GM19043 (cell line): ENCODE measurements around the gene SUCLG1.
A peak's percentile ranks its signal among the peaks of the same experiment; 100 is the strongest.
"Not testable (repeated sequence)": the region's sequence is repeated elsewhere in the genome, so short reads cannot be mapped to it uniquely, and the experiment has no call there.

Experiments
- ATAC-seq: cut with Tn5 transposase; IDR thresholded peaks from one replicate; pipeline ENCODE4 v1.9.1; 2021; ENCODE audit warnings: low read depth; ENCODE audit not compliant: unreplicated experiment

Gene SUCLG1

DNA sequence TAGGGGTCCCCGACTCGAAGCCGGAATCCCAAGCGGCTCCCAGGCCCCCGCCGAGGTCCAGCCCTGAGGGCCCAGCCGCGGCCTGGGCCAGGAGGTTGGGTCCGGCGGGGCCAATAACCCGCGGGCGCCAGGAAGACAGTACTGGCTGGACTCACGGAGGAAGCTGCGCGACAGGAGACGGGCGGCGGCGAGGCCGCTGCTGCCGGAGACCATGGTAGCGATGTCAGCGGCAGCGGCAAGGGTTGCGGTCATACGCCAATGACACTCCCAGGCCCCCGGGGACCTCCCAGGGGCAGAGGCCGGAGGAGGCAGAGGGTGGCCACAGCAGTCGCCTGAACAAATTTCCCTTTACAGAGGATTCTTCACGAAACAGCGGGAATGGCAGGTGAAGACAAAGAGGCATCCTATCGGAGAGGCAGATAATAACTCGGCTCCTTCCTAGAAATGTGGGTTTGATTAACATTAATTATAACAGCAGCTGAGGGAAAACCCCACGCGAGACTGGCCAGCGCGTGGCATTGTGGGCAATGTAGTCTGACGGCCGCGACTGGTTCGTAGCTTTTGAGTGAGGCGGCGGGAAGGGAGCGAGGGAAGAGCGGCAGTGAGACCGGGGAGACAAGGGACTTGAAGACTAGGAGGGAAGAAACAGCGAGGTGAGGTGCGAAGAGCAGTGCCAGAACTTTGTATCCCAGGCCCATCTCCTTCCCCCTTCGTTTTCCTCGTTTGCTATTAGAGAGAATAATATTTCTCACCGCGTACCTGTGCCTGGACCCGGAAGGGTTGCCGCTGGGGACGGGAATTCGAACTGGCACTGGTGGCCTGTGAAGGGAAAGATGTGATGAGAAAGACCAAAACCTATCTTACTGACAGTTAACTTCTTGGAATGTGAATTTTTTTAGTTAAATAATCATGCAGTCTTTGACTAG lies at the start of gene SUCLG1:
SUCLG1 (minus strand) TSS at position 263 of the 926 bp plus-strand sequence; CDS start at position 252, 11 bp downstream.
- peak; percentile 94 for ATAC-seq

DNA sequence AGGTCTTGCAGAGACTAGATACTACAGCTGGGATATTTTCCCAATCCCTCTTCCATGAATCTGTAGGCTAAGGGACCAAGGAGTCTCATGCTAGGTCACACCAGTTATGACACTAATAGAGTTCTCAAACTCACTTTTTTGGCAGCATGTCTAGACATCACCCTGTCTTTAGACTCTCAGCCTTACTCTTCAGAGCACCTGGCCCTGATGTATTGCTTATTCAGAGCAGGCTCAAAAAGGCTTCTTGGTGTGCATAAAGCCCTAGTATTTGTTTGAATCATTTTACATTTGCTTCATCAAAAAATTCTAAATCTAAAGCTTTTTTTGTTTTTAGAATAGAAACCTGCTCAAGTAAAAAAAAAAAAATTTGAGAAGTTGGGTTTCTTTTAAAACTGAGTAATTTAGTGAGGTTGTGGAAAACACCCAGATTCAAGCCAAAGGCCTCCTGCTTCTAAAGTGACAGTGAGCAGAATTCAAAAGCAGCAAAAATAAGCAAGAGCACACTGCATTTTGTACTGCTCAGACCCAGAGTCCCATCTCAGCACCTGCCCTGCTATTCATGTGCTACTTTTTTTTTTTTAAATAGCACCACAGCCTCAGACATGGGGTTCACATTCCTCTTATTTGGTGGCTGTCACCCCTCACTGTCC lies 39.2 kb upstream of the SUCLG1 start:
- no peak for ATAC-seq

DNA sequence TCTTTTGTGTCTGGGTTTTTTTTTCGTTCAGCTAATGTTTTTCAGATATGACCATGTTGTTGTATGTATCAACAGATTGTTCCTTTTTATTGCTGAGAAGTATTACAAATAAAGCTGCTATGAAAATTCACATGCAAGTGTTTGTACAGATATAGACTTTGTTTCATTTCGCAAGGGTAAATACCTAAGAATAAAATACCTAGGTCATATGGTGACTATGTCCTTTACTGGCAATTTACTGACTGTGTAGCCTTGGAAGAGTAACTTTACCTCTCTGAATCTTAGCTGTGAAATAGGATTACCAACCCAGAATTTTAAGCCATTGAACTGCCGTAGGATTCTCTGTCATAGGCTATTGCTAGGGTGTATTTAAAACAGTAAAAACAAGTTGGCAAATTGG lies 38.2 kb upstream of the SUCLG1 start:
- no peak for ATAC-seq

DNA sequence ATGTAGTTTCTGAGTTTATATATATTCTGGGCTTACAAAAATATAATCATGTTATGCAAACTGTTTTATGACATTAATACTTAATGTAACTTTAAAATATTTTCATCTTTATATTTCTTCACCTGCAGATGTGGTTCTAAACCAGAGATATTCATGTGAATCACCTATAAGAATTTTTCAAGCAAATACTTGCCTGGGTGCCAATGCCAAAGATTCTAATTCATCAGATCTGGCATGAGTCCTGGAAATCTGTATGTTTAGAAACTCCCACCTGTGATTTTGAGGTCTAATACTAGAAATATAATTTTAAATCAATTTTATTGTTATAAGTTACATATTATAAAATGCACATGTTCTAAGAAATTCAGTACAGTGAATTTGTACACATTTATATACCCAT lies 37.3 kb upstream of the SUCLG1 start:
- ATAC-seq = no peak

DNA sequence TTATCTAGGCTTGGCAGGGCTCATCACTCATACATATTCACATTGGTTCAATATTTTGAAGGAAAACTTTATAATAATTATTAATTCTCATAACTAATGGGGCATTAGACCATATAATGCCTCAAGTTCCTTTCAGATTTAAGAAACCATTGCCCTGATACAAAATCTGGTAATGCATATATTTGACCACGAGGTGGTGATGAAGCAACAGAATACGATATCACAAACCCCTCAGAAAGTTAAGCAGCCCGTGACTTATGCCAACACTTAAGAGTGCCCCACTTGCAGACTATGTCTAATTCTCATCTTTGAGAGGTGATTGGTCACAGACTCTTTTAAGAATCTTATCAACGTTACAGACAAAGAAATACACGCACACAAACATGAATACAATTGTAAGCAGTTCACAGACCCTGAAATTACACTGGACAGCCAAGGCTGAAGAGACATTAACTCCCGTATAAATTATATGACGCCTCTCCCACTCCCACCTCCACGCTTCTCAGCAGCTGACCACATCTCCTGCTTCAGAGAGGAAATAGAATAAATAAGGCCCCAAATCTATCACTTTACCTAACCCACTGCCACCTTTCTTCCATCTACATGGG lies 36.6 kb upstream of the SUCLG1 start:
- peak; percentile 81 for ATAC-seq

DNA sequence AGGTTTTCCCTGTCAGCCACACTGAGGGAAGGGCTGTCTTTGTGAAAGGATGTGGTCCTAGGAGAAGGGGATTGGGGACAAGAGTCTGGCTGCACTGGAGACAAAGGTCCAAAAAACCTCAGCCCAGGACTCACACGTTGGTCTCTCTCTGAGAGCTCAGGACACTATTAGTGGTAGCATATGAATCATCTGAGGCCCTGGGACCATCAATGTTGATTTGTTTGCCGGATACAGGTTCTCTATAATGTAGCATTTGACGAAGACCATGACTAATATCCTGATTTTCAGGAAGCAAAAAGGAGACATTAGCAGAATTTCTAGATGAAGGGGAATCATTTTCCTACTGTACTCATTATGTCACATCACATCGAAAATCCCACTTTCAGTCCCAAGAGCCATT lies 35.0 kb upstream of the SUCLG1 start:
- no peak for ATAC-seq

DNA sequence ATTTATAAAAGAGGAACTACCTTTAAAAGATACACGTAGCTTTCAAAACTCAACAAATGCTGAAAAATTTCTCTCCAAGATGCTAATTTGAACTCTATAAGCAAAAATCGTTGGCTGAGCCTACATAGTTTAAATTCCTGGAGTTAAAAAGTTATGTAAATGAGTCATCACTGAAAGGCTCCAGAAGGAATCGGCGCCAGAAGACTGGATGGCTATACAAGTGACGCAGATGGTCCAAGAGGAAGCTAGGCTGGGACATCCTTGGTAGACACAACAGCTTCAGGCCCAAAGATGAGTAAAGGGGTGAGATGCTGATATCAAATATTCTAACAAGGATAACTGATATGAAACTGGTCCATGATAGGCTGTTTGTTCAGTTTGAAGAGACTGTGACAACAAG lies 34.4 kb upstream of the SUCLG1 start:
- no peak for ATAC-seq

DNA sequence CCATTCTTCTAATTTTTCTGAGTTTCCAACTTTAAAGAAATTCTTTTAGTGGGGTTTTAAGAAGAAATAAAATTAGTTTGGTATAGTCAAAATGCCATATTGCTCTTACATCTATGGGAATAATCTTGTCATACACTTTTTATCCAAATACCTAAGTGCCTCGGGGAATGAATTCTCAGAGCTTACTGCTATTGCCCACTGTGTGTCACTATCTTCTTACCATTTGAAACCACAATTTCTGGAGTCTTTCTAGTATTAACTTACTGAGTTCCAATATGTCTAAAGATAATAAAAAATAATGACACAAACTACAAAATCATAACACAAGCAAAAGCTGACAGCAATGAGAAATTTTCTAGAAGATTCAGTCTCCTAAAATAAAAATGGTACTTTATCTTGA lies 33.5 kb upstream of the SUCLG1 start:
- ATAC-seq = no peak

DNA sequence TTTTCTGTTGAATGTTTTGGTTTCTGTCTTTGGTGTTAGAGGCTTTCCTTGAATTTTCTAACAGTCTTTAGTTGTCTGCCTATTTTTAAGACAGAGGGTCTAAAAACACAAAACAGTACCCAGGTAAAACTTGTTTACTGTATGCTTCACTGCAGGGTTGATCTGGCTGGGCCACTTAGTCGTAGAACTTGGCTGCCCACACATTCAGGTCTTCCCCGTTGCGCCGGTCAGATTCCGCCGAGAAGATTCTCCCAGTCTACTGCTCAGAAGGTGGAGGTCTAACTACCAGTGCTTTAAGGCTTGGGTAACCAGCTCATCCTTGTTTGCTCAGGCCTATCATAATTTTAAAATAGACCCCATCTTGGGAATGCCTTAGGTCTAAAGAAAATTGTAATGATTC lies 32.7 kb upstream of the SUCLG1 start:
- ATAC-seq = no peak

DNA sequence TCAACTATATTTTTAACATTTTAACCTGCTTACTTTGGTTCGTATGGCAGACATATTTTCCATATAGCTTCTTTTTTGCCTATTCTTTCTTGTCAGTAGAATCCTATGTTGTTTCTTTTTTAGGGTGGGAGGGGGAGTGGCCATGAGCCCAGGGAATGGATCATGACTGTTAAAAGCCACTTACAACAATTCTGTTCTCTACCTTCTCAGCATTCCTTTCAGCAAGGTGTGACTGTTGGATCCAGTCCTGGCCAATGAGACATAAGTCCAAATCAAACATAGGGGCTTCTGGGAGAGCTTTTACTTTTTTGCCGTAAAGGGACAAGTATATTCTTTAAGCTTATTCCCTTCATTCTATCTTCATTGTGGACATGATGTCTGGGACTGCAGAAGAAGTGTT lies 32.2 kb upstream of the SUCLG1 start:
- ATAC-seq = no peak

DNA sequence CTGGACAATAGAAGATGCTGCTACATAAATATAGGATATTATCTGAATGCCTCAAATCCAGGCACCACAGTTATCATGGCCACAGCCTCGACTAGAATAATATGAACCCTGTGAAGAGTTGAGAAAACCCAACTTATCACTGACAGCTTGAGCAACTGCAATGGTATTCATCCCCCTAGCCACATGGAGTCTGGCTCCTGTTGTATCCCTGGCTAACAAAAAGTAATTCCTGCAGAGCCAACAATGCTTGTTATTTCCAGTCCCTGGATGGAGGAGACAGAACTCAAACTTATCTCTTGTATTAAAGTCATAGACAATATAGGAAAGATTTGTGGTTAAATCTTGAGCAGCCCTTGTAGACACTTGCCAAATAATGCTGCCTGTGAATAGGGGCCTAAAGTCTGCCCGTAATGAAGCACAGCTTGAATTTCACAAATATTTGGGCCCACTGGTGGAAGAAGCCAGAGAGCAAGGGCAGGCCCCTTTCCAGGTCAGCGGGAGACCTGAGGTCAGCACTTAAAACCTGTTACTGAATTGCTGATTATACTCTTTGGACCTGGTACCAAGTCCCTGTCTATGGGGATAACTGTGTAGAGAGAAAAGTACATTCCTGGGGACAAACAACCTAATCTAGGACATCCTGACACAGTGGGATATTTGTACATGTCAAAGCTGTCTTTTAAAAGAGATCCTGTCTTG lies 28.4 kb upstream of the SUCLG1 start:
- no peak for ATAC-seq

DNA sequence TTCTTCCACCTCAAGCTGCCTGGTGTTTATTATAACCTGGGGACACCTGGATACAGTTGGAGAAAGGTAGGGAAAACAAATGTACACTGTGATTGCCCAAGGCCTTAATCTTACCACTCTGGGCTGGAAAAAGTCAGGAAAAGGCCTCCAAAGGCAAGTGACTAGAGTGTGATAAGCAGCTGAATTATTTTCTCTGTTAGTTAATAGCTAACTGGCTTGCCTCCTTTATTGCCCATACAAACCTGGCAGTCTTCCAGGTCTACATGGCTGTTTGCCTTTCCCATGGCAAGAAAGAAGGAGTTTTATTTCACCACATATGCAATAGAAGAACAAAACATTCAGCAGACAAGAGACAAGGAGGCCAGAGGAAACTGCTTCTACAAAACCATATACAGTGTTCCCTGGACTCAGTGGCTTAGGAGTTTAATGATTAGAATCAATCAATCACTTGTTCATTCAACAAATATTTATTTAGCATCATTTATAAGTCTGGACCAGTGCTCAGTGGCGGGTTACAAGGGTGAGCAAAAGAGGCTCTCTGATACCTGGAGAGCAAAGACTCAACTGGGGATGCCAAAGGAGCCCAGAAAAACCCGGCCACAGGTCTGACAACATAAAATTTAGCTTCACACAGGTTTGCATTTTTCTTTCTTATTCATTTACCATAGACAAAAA lies 27.5 kb upstream of the SUCLG1 start:
- no peak for ATAC-seq

DNA sequence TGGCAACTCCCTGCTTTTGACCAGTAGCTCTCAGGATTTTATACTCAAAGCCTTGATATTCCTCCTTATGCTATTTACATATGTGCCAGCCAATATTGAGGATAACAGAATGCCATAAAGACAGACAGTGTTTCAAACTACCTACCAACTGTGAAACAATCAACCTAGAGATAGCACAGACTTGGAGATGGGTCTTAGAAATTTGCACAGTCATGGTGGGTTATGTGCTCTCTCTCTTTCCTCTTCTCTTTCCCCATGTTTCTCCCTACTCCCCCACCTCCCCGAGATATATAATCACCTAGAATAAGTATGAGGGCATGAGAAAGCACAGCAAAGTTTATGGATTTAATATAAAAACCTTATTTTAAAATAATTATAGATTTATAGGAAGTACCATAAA lies 24.2 kb upstream of the SUCLG1 start:
- ATAC-seq = no peak

DNA sequence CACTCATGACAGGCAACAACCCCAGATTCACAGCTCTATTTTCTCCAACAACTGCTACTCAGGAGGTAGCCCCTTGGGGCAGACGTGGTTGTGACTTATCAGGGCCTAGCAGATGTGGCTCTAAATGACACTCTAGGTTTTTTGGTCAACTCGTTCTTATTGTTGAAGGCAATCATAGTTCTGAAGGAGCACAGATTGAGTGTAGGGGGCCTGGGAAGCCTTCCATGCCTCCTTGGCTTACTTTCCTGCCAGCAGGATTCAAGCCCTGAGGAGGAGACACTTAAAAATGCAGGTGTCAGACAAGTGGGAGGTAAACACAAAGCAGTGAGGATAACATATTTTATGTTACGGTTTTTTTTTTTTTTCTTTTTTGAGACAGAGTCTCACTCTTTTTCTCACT lies 23.5 kb upstream of the SUCLG1 start:
- ATAC-seq = no peak

DNA sequence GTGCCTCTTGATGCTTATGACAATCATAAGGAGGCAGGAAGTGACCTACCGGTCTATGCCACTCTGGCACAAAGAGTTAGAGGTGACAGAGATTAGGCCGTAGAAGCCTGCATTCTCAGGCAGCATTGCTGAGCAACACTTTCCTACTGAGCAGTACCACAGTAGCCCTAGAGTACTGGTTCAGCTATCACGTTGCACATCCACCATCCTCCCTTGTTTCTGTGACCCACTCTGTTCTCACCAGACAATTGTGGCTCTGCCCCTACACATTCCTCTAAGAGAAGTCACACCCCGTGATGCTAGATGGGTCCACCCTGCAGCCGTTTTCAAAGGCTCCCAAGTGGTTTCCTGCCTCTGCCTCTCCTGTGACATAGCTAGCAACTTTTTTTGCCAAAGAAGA lies 22.6 kb upstream of the SUCLG1 start:
- no peak for ATAC-seq

DNA sequence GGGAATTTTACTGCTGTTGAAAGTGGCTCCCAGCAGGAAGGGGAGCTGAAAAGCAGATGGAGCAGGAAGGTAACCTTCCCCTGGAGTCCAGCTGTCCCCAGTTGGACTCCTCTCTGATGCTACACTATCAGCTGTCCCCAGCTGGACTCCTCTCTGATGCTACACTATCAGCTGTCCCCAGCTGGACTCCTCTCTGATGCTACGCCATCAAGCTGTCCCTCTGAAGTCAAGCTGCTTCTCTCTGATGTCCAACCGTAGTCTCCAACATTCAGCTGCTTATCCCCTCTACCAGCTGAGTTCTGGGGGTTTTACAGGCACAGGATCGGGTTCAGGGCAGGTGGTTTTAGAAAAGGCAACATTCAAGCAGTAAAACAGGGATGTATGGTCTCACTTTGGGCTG lies 19.8 kb upstream of the SUCLG1 start:
- no peak for ATAC-seq

DNA sequence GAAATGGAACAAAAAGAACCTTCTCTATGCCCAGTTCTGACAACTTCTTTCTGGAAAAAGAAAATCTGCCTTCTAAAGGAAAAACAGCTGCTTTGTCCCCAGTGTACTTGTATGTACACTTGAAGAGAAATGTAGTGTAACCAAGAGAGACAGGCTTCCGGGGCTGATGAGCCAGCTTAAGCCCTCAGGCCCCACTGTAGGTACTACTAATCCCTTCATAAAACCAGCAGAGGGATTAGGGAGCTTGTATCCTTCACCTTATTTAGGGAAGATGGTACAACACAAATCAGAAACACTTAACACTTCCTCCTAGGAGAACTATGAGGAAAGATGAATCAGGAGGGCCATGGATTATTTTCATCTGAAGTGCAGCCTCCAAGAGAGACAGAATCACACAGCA lies 18.8 kb upstream of the SUCLG1 start:
- no peak for ATAC-seq

DNA sequence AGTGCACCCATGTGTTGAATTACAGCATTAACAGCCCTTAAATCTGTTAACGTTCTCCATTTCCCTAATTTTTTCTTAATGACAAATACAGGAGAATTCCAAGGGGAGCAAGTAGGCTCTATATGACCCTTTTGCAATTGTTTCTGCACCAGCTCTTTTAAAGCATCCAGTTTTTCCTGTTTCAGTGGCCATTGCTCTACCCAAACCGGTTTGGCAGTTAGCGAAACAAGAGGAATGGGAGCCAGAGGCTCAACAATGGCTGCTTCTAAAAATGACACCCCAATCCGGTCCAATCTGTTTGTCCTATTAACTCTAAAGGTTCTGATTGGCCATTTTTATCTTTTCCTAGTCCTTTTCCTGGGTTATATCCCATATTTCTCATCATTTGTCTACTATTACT lies 15.1 kb upstream of the SUCLG1 start:
- no peak for ATAC-seq

DNA sequence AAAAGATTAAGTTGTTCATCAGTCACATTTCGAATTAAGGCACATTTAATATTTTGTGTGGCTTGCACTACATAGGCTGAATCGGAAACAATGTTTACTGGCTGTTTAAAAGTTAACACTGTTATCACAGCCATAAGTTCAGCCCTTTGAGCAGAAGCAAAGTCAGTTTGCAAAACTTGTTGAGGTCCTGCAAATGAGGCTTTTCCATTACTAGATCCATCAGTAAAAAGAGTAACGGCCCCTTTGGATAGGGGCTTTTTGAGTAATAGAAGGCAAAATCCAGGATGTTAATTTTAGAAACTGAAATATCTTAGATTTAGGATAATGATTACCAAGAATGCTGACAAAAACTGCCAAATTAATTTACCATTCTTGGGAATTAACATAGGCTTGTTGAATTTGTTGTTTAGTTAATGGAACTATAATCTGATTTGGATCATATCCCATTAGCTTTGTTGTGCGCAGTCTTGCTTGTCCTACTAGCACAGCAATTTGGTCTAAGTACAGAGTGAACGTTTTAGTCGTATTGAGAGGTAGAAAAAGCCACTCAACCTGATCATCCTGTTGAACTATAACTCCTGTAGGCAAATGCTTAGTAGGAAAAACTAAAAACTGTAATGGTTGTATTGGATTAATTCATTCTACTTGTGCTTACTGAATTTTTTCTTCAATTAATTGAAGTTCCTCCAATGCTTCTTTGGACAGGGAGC lies 13.9 kb upstream of the SUCLG1 start:
- ATAC-seq = no peak

DNA sequence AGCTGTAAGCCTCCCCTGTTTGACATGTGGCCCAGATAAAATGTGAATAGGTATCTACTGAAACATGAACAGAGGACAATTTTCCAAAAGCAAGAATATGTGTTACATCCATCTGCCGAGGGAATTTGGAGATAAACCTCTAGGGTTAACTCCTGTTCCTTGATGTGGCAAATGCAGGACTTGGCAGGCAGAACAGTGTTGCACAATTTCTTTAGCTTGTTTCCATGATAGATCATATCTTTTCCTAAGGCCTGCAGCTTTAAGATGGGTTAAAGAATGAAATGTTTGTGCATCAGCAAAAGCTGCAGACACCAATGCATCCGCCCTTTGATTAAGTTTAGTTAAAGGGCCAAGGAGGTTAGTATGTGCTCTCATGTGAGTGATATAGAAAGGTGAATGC lies 13.3 kb upstream of the SUCLG1 start:
- not testable (repeated sequence) for ATAC-seq
